ENCODE measurements around the gene TUBB. TPM values are rescaled to one million over a fixed set of nuclear protein-coding genes. Genes with fewer than 3 reads are reported as not detected.

The TUBB gene
- total and polyA plus RNA-seq, 2 of the 8 experiments (the other 6 are each of a cell fraction or from before 2014, with no cell fraction given), result 1,880 to 3,022 TPM

- 86% methylated on average over 7 of the region's 7 CpGs; no CpG with 5 or more reads in 1 of the 2 experiments for WGBS, 2 experiments (ENCODE audit: extremely low coverage in 1 of 2, insufficient coverage in 1 of 2, insufficient read length in 1 of 2, insufficient replicate concordance in 2 of 2, low coverage in 1 of 2, low lambda C conversion rate in 2 of 2, missing lambda C conversion rate in 1 of 2)
- peaks cover 3% of the 10 kb centered on the region; the same call in 1 of the 2 replicates for H3K79me1 ChIP-seq (ENCODE audit: low read depth, low read length)
- H3K23ac ChIP-seq (ENCODE audit: insufficient read length), result no peak overlapping the region
- no peak overlapping the region for H3K4me3 ChIP-seq (ENCODE audit: extremely low read depth in 1 of 4, insufficient read depth in 2 of 4, low read depth in 3 of 4, low read length in 4 of 4)
- no peak overlapping the region for H2AK5ac ChIP-seq (ENCODE audit: low read depth, low read length)
- POLR2A ChIA-PET (ENCODE audit: partially characterized antibody), result interaction anchor here (0.8 to 35.9 kb wide), 6 partner anchors 6 to 97 kb away, joined by 4 to 732 read pairs (median 4); partner anchors contain the start of genes MDC1, NRM and TUBB
- no peak overlapping the region for H4K5ac ChIP-seq (ENCODE audit: insufficient read length, low read depth, low read length)
- FAIRE-seq (no peak), DNase-seq (ENCODE audit: low read depth in 1 of 2, low spot score in 2 of 2) (no peak)
- no peaks in the 10 kb centered on the region for H3K9me3 ChIP-seq (ENCODE audit: insufficient read depth in 2 of 2, low read depth in 1 of 2, low read length in 1 of 2)
- no peak overlapping the region for H4K8ac ChIP-seq (ENCODE audit: extremely low read depth, insufficient read depth, low read length)
- no peak overlapping the region for H2BK120ac ChIP-seq (replicated peaks; ENCODE audit: low read depth, low read length)
- peaks cover 0 to 13% of the 10 kb centered on the region in 2 experiments; a peak in 2 of 4 replicates for H3K79me2 ChIP-seq (ENCODE audit: control insufficient read depth in 1 of 2, insufficient read depth in 2 of 2, low read length in 2 of 2)
- peaks cover 5% of the 10 kb centered on the region for H3K23me2 ChIP-seq (ENCODE audit: low read depth, low read length)
- H4K20me1 ChIP-seq (replicated peaks in 1 of 2; ENCODE audit: control insufficient read depth in 1 of 2, insufficient read depth in 2 of 2, low read length in 2 of 2), result peaks cover 0 to 5% of the 10 kb centered on the region in 2 experiments
- H2BK20ac ChIP-seq (ENCODE audit: low read length), result no peak overlapping the region
- no peak for TF ChIP-seq ASH2L (IDR thresholded peaks at IDR 0.05; ENCODE audit: low read length)
- TF ChIP-seq JUND (IDR thresholded peaks at IDR 0.05; ENCODE audit: low read length), result no peak
- no peak for TF ChIP-seq RFX5 (IDR thresholded peaks at IDR 0.05; ENCODE audit: borderline replicate concordance, low read depth, low read length)
- no peak for TF ChIP-seq SAP30 (IDR thresholded peaks at IDR 0.05; ENCODE audit: insufficient read depth, insufficient replicate concordance, low read length)
- TF ChIP-seq SIRT6 (IDR thresholded peaks at IDR 0.05; ENCODE audit: low read length), result no peak
- no peak for TF ChIP-seq CHD2 (IDR thresholded peaks at IDR 0.05; ENCODE audit: low read length)
- TF ChIP-seq POU5F1 (IDR thresholded peaks at IDR 0.05; ENCODE audit: low read depth, low read length), result no peak
- no peak for TF ChIP-seq CBX5 (IDR thresholded peaks at IDR 0.05; ENCODE audit: low read depth, low read length)
- H3K27me3 ChIP-seq (replicated peaks in 1 of 4; ENCODE audit: control insufficient read depth in 3 of 4, extremely low read depth in 1 of 4, insufficient read depth in 3 of 4, low read length in 3 of 4), result no peaks in the 10 kb centered on the region
- CTCF ChIA-PET (ENCODE audit: partially characterized antibody), result interaction anchor here (1.2 to 2.5 kb wide), 6 partner anchors 8 to 33 kb away, joined by 3 to 19 read pairs (median 6); no protein-coding TSS in a partner anchor
- no peak overlapping the region for H2BK12ac ChIP-seq (ENCODE audit: low read depth, low read length)
- H3K56ac ChIP-seq (replicated peaks; ENCODE audit: insufficient read length, low read depth, low read length), result no peak overlapping the region
- no peak overlapping the region for H4K91ac ChIP-seq (replicated peaks; ENCODE audit: insufficient read length, low read length)
- no peak overlapping the region for H3K9ac ChIP-seq (replicated peaks in 1 of 4; ENCODE audit: extremely low read depth in 1 of 4, low read depth in 3 of 4, low read length in 3 of 4)
- no peak overlapping the region for H2AFZ ChIP-seq (ENCODE audit: low read length)
- no peak overlapping the region for H2BK5ac ChIP-seq (ENCODE audit: low read depth, low read length)
- no peak overlapping the region for H3K14ac ChIP-seq (ENCODE audit: insufficient read length)
- no peak overlapping the region for H3K18ac ChIP-seq (ENCODE audit: extremely low read depth, low read length)
- no peaks in the 10 kb centered on the region; a peak in 5 of 7 replicates for H3K4me1 ChIP-seq (replicated peaks in 1 of 4; ENCODE audit: control insufficient read depth in 3 of 4, insufficient read depth in 4 of 4, low read length in 3 of 4)
- H3K4me2 ChIP-seq (ENCODE audit: insufficient read depth in 1 of 2, low read depth in 2 of 2, low read length in 2 of 2), result no peak overlapping the region
- no peak overlapping the region for H3K27ac ChIP-seq (ENCODE audit: low read depth, low read length)
- H3K4ac ChIP-seq (replicated peaks; ENCODE audit: insufficient read length, low read depth, low read length), result no peak overlapping the region
- H2BK15ac ChIP-seq (ENCODE audit: low read length), result no peak overlapping the region
- peaks cover 29 to 54% (median 44%) of the 10 kb centered on the region in 4 experiments for H3K36me3 ChIP-seq (ENCODE audit: control insufficient read depth in 2 of 4, insufficient read depth in 4 of 4, low read length in 3 of 4)
Measured at GRCh38 chr6:30712441-30712945, 7.7 kb upstream of the TUBB start.
